ENCODE data around the gene TLE7.

TLE7 gene

GRCh38 chr16:71479420-71479819 is 37.6 kb upstream of the TLE7 start (continued):
- TF ChIP-seq PRDM4 (tag by site-specific recombination; IDR thresholded peaks at IDR 0.05) (no peak), ZNF404 (tag by site-specific recombination; IDR thresholded peaks at IDR 0.05) (no peak)

GRCh38 chr16:71476457-71477124 is 34.7 kb upstream of the TLE7 start:
- H3K36me3 ChIP-seq (ENCODE audit: control insufficient read depth in 2 of 2, insufficient read depth in 1 of 2, low read length in 2 of 2) = peaks cover 0 to 39% of the 10 kb centered on the region in 2 experiments; a peak in 1 of 3 replicates
- H3K4me1 ChIP-seq (ENCODE audit: control insufficient read depth, insufficient read depth, low read length) = no peaks in the 10 kb centered on the region
- H3K4me3 ChIP-seq (ENCODE audit: low read depth, low read length) = no peak overlapping the region
- ChIA-PET CTCF (no interaction called here), POLR2A (interaction anchor here (0.5 kb wide), 1 partner anchor 88 kb away, joined by 3 read pairs; no protein-coding TSS in a partner anchor)
- no peaks in the 10 kb centered on the region for H3K9me3 ChIP-seq (ENCODE audit: control insufficient read depth, insufficient read depth, low read depth, low read length)
- TF ChIP-seq TCF7L2 (IDR thresholded peaks at IDR 0.05; ENCODE audit: borderline replicate concordance, low read depth, low read length) = no peak
- no peak for TF ChIP-seq ZNF398 (tag by site-specific recombination; IDR thresholded peaks at IDR 0.05)
- no peak for TF ChIP-seq ZNF624 (tag by site-specific recombination; IDR thresholded peaks at IDR 0.05)
- TF ChIP-seq FEZF1 (tag by site-specific recombination; IDR thresholded peaks at IDR 0.05) = no peak
- no peak for TF ChIP-seq AEBP2 (tag by site-specific recombination; IDR thresholded peaks at IDR 0.05; ENCODE audit: borderline replicate concordance)
- no peak for TF ChIP-seq ZNF692 (tag by site-specific recombination; IDR thresholded peaks at IDR 0.05)
- TF ChIP-seq KLF1 (tag by site-specific recombination; IDR thresholded peaks at IDR 0.05) = no peak
- no peak for TF ChIP-seq ZNF521 (tag by site-specific recombination; IDR thresholded peaks at IDR 0.05)
- no peak for TF ChIP-seq WT1 (tag by site-specific recombination; IDR thresholded peaks at IDR 0.05)
- no peak for TF ChIP-seq ZNF2 (tag by site-specific recombination; IDR thresholded peaks at IDR 0.05)
- no peak for TF ChIP-seq ZBTB44 (tag by site-specific recombination; IDR thresholded peaks at IDR 0.05)
- no peak for TF ChIP-seq ZNF837 (tag by site-specific recombination; IDR thresholded peaks at IDR 0.05)
- no peak for TF ChIP-seq ZNF670 (tag by site-specific recombination; IDR thresholded peaks at IDR 0.05; ENCODE audit: low read depth)
- no peak for TF ChIP-seq ZNF600 (tag by site-specific recombination; IDR thresholded peaks at IDR 0.05)
- TF ChIP-seq ZNF548 (tag by site-specific recombination; IDR thresholded peaks at IDR 0.05) = no peak
- TF ChIP-seq ZNF623 (tag by site-specific recombination; IDR thresholded peaks at IDR 0.05) = no peak
- TF ChIP-seq HOXD13 (CRISPR knock-in tag; IDR thresholded peaks at IDR 0.05; ENCODE audit: borderline replicate concordance) = no peak
- no peak for TF ChIP-seq ZSCAN5A (tag by site-specific recombination; IDR thresholded peaks at IDR 0.05)
- no peak for TF ChIP-seq ZNF169 (tag by site-specific recombination; IDR thresholded peaks at IDR 0.05)
- no peak for TF ChIP-seq ZNF366 (tag by site-specific recombination; conservative IDR thresholded peaks at IDR 0.05)
- no peak overlapping the region for H3K27ac ChIP-seq (ENCODE audit: extremely low read depth, low read depth, low read length)

Data from HEK293 (cell line).